NCI-H446 (cell line): Measurements from ENCODE around the gene BRF1.

Experiments
- DNase-seq, 2 experiments: peaks; one replicate each; lab custom pipeline; 2025; lab: John Stamatoyannopoulos, UW

The BRF1 gene

GRCh38 chr14:105193916-105194782 lies 106.7 kb downstream of the BRF1 start:
- DNase-seq, result no peak

- no peak for DNase-seq
These were observed 107.7 kb downstream of the BRF1 start for GRCh38 chr14:105192866-105193731.

GRCh38 chr14:105187935-105188524 lies 112.8 kb downstream of the BRF1 start:
- no peak for DNase-seq

GRCh38 chr14:105187116-105187515 lies 113.7 kb downstream of the BRF1 start:
- DNase-seq, result no peak

GRCh38 chr14:105185973-105186372 lies 114.8 kb downstream of the BRF1 start:
- DNase-seq, result no peak

- DNase-seq, result no peak
These were observed 115.8 kb downstream of the BRF1 start for GRCh38 chr14:105185001-105185400.

- no peak for DNase-seq
These were observed 116.3 kb downstream of the BRF1 start for GRCh38 chr14:105184461-105184860.

- no peak for DNase-seq
These were observed 118.3 kb downstream of the BRF1 start for GRCh38 chr14:105182296-105183020.

GRCh38 chr14:105181549-105182295 lies 119.1 kb downstream of the BRF1 start:
- DNase-seq, result no peak

- DNase-seq, result peak; percentile 29 to 73
These were observed 119.9 kb downstream of the BRF1 start, which contains the start of gene NUDT14 for GRCh38 chr14:105180592-105181548. NUDT14 (minus strand) TSS chr14:105181312; CDS start chr14:105181209, 103 bp downstream.

- DNase-seq, result no peak
These were observed 121.6 kb downstream of the BRF1 start for GRCh38 chr14:105179191-105179590.

- DNase-seq, result no peak
These were observed 122.0 kb downstream of the BRF1 start for GRCh38 chr14:105178868-105179140.

- no peak for DNase-seq
These were observed 122.5 kb downstream of the BRF1 start for GRCh38 chr14:105178069-105178867.

- no peak for DNase-seq
These were observed 123.7 kb downstream of the BRF1 start for GRCh38 chr14:105177082-105177481.

GRCh38 chr14:105176513-105176912 lies 124.3 kb downstream of the BRF1 start:
- DNase-seq, result no peak

GRCh38 chr14:105173901-105174894 lies 126.6 kb downstream of the BRF1 start:
- DNase-seq, result no peak

- DNase-seq, result no peak
These were observed 127.7 kb downstream of the BRF1 start for GRCh38 chr14:105173145-105173544.

GRCh38 chr14:105172476-105172875 lies 128.3 kb downstream of the BRF1 start:
- no peak for DNase-seq
